ENCODE measurements around the gene SCFD1.
"Not testable (repeated sequence)": the region's sequence is repeated elsewhere in the genome, so short reads cannot be mapped to it uniquely, and the experiment has no call there.

SCFD1 gene

GRCh38 chr14:30608533-30609006 is 13.5 kb upstream of the SCFD1 start:
- in situ Hi-C loops (cut with HindIII; ENCODE audit: low sequenced_read_pairs) = no loop called here

- in situ Hi-C loops (cut with HindIII; ENCODE audit: low sequenced_read_pairs) = no loop called here
Measured at GRCh38 chr14:30610787-30611343, 11.3 kb upstream of the SCFD1 start.

GRCh38 chr14:30614155-30614554 is 8.0 kb upstream of the SCFD1 start:
- in situ Hi-C loops (cut with HindIII; ENCODE audit: low sequenced_read_pairs) = no loop called here

- in situ Hi-C loops (cut with HindIII; ENCODE audit: low sequenced_read_pairs) = loop anchor here (5.0 kb wide), 1 partner anchor 33 kb away; no protein-coding TSS in a partner anchor
Measured at GRCh38 chr14:30620178-30620577, 1.9 kb upstream of the SCFD1 start.

GRCh38 chr14:30621354-30621939 is 672 bp upstream of the SCFD1 start:
- in situ Hi-C loops (cut with HindIII; ENCODE audit: low sequenced_read_pairs) = loop anchor here (5.0 kb wide), 1 partner anchor 34 kb away; no protein-coding TSS in a partner anchor

- in situ Hi-C loops (cut with HindIII; ENCODE audit: low sequenced_read_pairs) = loop anchor here (5.0 kb wide), 1 partner anchor 36 kb away; no protein-coding TSS in a partner anchor
Measured at GRCh38 chr14:30623412-30624131, 1.5 kb downstream of the SCFD1 start.

GRCh38 chr14:30624132-30624423 is 2.0 kb downstream of the SCFD1 start:
- in situ Hi-C loops (cut with HindIII; ENCODE audit: low sequenced_read_pairs) = loop anchor here (5.0 kb wide), 1 partner anchor 37 kb away; no protein-coding TSS in a partner anchor

- in situ Hi-C loops (cut with HindIII; ENCODE audit: low sequenced_read_pairs) = no loop called here
Measured at GRCh38 chr14:30625533-30625932, 3.4 kb downstream of the SCFD1 start.

- in situ Hi-C loops (cut with HindIII; ENCODE audit: low sequenced_read_pairs) = not testable (repeated sequence)
Measured at GRCh38 chr14:30629432-30629831, 7.3 kb downstream of the SCFD1 start.

- in situ Hi-C loops (cut with HindIII; ENCODE audit: low sequenced_read_pairs) = no loop called here
Measured at GRCh38 chr14:30630248-30630647, 8.1 kb downstream of the SCFD1 start.

- in situ Hi-C loops (cut with HindIII; ENCODE audit: low sequenced_read_pairs) = no loop called here
Measured at GRCh38 chr14:30632730-30633129, 10.6 kb downstream of the SCFD1 start.

- in situ Hi-C loops (cut with HindIII; ENCODE audit: low sequenced_read_pairs) = no loop called here
Measured at GRCh38 chr14:30638926-30639325, 16.8 kb downstream of the SCFD1 start.

GRCh38 chr14:30641207-30641606 is 19.1 kb downstream of the SCFD1 start:
- in situ Hi-C loops (cut with HindIII; ENCODE audit: low sequenced_read_pairs) = no loop called here

- in situ Hi-C loops (cut with HindIII; ENCODE audit: low sequenced_read_pairs) = not testable (repeated sequence)
Measured at GRCh38 chr14:30644462-30644861, 22.3 kb downstream of the SCFD1 start.

- in situ Hi-C loops (cut with HindIII; ENCODE audit: low sequenced_read_pairs) = no loop called here
Measured at GRCh38 chr14:30645600-30645999, 23.5 kb downstream of the SCFD1 start.

- in situ Hi-C loops (cut with HindIII; ENCODE audit: low sequenced_read_pairs) = no loop called here
Measured at GRCh38 chr14:30648471-30648870, 26.4 kb downstream of the SCFD1 start.

GRCh38 chr14:30651937-30652336 is 29.8 kb downstream of the SCFD1 start:
- in situ Hi-C loops (cut with HindIII; ENCODE audit: low sequenced_read_pairs) = no loop called here

- in situ Hi-C loops (cut with HindIII; ENCODE audit: low sequenced_read_pairs) = no loop called here
Measured at GRCh38 chr14:30655124-30655523, 33.0 kb downstream of the SCFD1 start.

GRCh38 chr14:30655658-30656057 is 33.5 kb downstream of the SCFD1 start:
- in situ Hi-C loops (cut with HindIII; ENCODE audit: low sequenced_read_pairs) = no loop called here

- in situ Hi-C loops (cut with HindIII; ENCODE audit: low sequenced_read_pairs) = no loop called here
Measured at GRCh38 chr14:30656190-30656632, 34.1 kb downstream of the SCFD1 start.

- in situ Hi-C loops (cut with HindIII; ENCODE audit: low sequenced_read_pairs) = no loop called here
Measured at GRCh38 chr14:30657050-30657449, 34.9 kb downstream of the SCFD1 start.

GRCh38 chr14:30657606-30658163 is 35.6 kb downstream of the SCFD1 start:
- in situ Hi-C loops (cut with HindIII; ENCODE audit: low sequenced_read_pairs) = no loop called here

Data from endothelial cell of hepatic sinusoid (primary cell).